OCI-LY3 (cell line): ENCODE data around the gene CSNK2B.

ENCODE experiments used
- EZH2phosphoT487 ChIP-seq: fragments of 200-600 bp; shearing (Covaris generic); IDR thresholded peaks from 2 replicates; pipeline ENCODE4 v1.6.1; 2018; ENCODE audit warnings: antibody characterized with exemption, mixed run types, low read depth
- TF ChIP-seq, protein P1 (sequence below): fragments of 200-600, 300-600 bp; sonication (generic); IDR thresholded peaks from 2 replicates; pipeline ENCODE4 v1.5.1; 2014; ENCODE audit warnings: antibody characterized with exemption, low read length, low read depth

DNA sequence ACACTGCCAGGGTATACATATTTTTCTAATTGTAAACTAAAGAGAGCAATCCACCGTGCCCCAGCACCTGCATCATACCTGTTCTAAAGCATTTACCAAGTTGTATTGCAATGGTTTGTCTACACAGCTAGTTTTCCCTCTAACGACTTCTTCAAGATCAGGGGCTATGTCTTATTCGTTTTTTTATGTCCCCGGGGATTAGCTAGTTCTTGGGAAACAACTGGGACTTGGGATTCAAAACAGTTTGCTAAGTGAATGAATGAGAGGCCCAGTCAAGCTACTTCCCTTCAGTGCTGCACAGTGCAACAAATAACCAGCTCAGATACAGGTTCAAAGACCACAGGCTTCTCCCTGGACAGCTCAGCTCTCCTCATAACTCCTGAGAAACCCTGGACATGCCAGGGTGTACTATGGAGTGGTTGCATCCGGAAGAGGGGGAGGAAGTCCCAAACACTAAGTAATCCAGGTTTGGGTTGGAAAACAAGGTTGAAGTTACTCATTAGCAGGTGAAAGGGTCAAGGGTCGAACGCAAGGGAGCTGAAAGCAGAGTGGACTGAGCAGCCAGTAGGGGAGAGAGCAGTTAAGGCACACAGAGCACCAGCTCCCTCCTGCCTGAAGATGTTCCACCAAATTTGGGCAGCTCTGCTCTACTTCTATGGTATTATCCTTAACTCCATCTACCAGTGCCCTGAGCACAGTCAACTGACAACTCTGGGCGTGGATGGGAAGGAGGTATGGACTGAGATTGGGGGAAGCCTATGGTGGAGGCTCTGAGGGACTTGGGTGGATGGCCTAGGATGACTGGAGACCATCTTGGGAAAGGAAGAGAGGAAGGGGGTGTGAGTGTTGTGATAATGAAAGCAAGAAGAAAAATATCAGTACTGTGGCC is 10.3 kb upstream of the CSNK2B start, which contains the start of gene APOM:
- TF ChIP-seq, protein P1, sequence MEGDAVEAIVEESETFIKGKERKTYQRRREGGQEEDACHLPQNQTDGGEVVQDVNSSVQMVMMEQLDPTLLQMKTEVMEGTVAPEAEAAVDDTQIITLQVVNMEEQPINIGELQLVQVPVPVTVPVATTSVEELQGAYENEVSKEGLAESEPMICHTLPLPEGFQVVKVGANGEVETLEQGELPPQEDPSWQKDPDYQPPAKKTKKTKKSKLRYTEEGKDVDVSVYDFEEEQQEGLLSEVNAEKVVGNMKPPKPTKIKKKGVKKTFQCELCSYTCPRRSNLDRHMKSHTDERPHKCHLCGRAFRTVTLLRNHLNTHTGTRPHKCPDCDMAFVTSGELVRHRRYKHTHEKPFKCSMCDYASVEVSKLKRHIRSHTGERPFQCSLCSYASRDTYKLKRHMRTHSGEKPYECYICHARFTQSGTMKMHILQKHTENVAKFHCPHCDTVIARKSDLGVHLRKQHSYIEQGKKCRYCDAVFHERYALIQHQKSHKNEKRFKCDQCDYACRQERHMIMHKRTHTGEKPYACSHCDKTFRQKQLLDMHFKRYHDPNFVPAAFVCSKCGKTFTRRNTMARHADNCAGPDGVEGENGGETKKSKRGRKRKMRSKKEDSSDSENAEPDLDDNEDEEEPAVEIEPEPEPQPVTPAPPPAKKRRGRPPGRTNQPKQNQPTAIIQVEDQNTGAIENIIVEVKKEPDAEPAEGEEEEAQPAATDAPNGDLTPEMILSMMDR = no peak
- no peak for TF ChIP-seq EZH2phosphoT487
